Sigmoid colon (tissue), 7 donors: Measurements from ENCODE around the gene FRS2. TPM values are rescaled to one million over a fixed set of nuclear protein-coding genes. Genes with fewer than 3 reads are reported as not detected.

ENCODE experiments used
- DNase-seq: peaks from one replicate; pipeline ENCODE4 v3.0.0-alpha.2; 2019
- H3K27ac ChIP-seq, 4 donors: fragments of 200-600 bp; sonication (generic); one replicate each; pipeline ENCODE4 v1.5.1; 2016 to 2019; ENCODE audit warnings: mild to moderate bottlenecking in 1 of 4
- H3K27me3 ChIP-seq, 3 donors: fragments of 200-600 bp; sonication (generic); one replicate each; pipeline ENCODE4 v1.5.1; 2019; ENCODE audit warnings: mild to moderate bottlenecking in 1 of 3
- H3K36me3 ChIP-seq, 4 donors: fragments of 200-600 bp; sonication (generic); one replicate each; pipeline ENCODE4 v1.5.1; 2016 to 2019
- H3K4me1 ChIP-seq, 4 donors: fragments of 200-600 bp; sonication (generic); one replicate each; pipeline ENCODE4 v1.5.1; 2017 to 2019
- H3K4me3 ChIP-seq, 4 donors: fragments of 200-600 bp; sonication (generic); one replicate each; pipeline ENCODE4 v1.5.1; 2017 to 2019; ENCODE audit warnings: mild to moderate bottlenecking in 2 of 4, moderate library complexity in 1 of 4
- H3K9me3 ChIP-seq, 4 donors: fragments of 200-600 bp in 3 of 4; sonication (generic) in 3 of 4; one replicate each; pipeline versions ENCODE4 v1.5.1 to v1.6.1; 2013 to 2019
- EP300 ChIP-seq, 4 donors: sonication (generic); formaldehyde crosslinking; IDR thresholded peaks; one replicate each; pipeline ENCODE4 v1.6.1; 2017; ENCODE audit warnings: antibody characterized with exemption in 4 of 4
- POLR2A ChIP-seq, 2 donors: fragments of 450-650 bp; IDR thresholded peaks; one replicate each; pipeline ENCODE4 v1.6.1; 2016; ENCODE audit warnings: antibody characterized with exemption in 2 of 2, mild to moderate bottlenecking in 2 of 2, moderate library complexity in 2 of 2
- POLR2AphosphoS5 ChIP-seq, 4 donors: sonication (generic); formaldehyde crosslinking; IDR thresholded peaks; one replicate each; pipeline ENCODE4 v1.6.1; 2017; ENCODE audit warnings: antibody characterized with exemption in 4 of 4
- WGBS, 2 donors: extraction: QIAGEN DNeasy Blood & Tissue Kit; methylation state at CpG; one replicate each; pipeline ENCODE4 v1.1.7; 2013; 5-methylcytosine and 5-hydroxymethylcytosine counted together
- intact Hi-C: fragments of 100-400 bp; cut with DNase I; formaldehyde crosslinking; loops from one replicate; pipeline ENCODE4 v1.15.1; 2023
- polyA plus RNA-seq, 3 donors: library from polyadenylated mRNA; stranded (reverse); fragments of 200-250 nt; gene quantifications; one replicate each; pipeline ENCODE4 v1.2.3, GENCODE V29; 2013
- total RNA-seq, 4 donors: library from RNA; depleted of rRNA; stranded (reverse); fragments of >200 nt; gene quantifications; one replicate each; pipeline ENCODE4 v1.1.0, GENCODE V29; 2016
- TF ChIP-seq, protein P1 (sequence below), 4 experiments: fragments of 450-650 bp in 3 of 4; fragments of 200-600 bp in 1 of 4; IDR thresholded peaks; one replicate each; pipeline ENCODE4 v1.5.1; 2016 to 2019; ENCODE audit warnings: antibody characterized with exemption in 4 of 4, mild to moderate bottlenecking in 3 of 4, moderate library complexity in 2 of 4
- donor health status: healthy with polysubstance abuse.
- donor health status: Bipolar disorder and iron deficiency.
- donor health status: healthy.

The FRS2 gene
- total and polyA plus RNA-seq, 7 donors, result 7.6 to 48.4 (median 33.8) TPM

- WGBS, 2 donors, result 80 to 88% methylated on average over 3 of the region's 3 CpGs
- Histone ChIP-seq H3K4me1 (peaks cover 0 to 31% (median 13%) of the 10 kb centered on the region in 4 donors), H3K4me3 (no peak overlapping the region), H3K9me3 (no peaks in the 10 kb centered on the region), H3K27me3 (no peaks in the 10 kb centered on the region), H3K36me3 (no peaks in the 10 kb centered on the region), H3K27ac (peak overlapping the region; percentile 6 to 56 (median 30))
- TF ChIP-seq POLR2A (IDR thresholded peaks at IDR 0.05), result no peak
- no peak for TF ChIP-seq POLR2AphosphoS5 (IDR thresholded peaks at IDR 0.05)
- TF ChIP-seq, protein P1, sequence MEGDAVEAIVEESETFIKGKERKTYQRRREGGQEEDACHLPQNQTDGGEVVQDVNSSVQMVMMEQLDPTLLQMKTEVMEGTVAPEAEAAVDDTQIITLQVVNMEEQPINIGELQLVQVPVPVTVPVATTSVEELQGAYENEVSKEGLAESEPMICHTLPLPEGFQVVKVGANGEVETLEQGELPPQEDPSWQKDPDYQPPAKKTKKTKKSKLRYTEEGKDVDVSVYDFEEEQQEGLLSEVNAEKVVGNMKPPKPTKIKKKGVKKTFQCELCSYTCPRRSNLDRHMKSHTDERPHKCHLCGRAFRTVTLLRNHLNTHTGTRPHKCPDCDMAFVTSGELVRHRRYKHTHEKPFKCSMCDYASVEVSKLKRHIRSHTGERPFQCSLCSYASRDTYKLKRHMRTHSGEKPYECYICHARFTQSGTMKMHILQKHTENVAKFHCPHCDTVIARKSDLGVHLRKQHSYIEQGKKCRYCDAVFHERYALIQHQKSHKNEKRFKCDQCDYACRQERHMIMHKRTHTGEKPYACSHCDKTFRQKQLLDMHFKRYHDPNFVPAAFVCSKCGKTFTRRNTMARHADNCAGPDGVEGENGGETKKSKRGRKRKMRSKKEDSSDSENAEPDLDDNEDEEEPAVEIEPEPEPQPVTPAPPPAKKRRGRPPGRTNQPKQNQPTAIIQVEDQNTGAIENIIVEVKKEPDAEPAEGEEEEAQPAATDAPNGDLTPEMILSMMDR (IDR thresholded peaks at IDR 0.05), result no peak
- TF ChIP-seq EP300 (IDR thresholded peaks at IDR 0.05), result no peak
- intact Hi-C loops, result loop anchor here (5.0 kb wide), 1 partner anchor 40 kb away; no protein-coding TSS in a partner anchor
- no peak for DNase-seq
Observed at GRCh38 chr12:69527506-69528272, 57.5 kb downstream of the FRS2 start.

DNA sequence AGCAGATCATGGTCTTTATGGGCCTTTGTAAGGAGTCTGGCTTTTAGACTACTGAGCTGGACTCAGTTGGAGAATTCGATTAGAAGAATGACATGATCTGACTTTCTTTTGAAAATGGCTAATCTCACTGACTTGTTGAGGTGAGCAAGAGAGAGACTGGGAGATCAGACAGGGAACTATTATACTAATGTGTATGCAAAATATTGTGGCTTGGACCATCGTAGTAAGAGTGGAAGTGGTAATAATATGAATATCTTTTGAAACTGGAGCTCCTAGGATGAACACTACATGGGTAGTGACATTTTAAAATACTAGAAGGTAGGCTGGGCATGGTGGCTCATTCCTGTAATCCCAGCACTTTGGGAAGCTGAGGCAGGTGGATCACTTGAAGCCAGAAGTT lies 58.8 kb downstream of the FRS2 start:
- H3K4me3 ChIP-seq, result no peak overlapping the region

GRCh38 chr12:69533844-69534243 lies 63.7 kb downstream of the FRS2 start:
- Histone ChIP-seq H3K36me3 (no peaks in the 10 kb centered on the region), H3K4me3 (peak overlapping the region in 1 of 4 donors; percentile 26), H3K4me1 (peaks cover 0 to 30% (median 18%) of the 10 kb centered on the region in 4 donors), H3K27ac (peak overlapping the region; percentile 38 to 75 (median 68)), H3K27me3 (no peaks in the 10 kb centered on the region), H3K9me3 (no peaks in the 10 kb centered on the region)
- 83 to 91% methylated on average over 3 of the region's 3 CpGs for WGBS, 2 donors
- no peak for DNase-seq
- TF ChIP-seq, protein P1 (IDR thresholded peaks at IDR 0.05), result no peak
- no peak for TF ChIP-seq POLR2A (IDR thresholded peaks at IDR 0.05)
- no peak for TF ChIP-seq POLR2AphosphoS5 (IDR thresholded peaks at IDR 0.05)
- TF ChIP-seq EP300 (IDR thresholded peaks at IDR 0.05), result no peak
- intact Hi-C loops, result no loop called here

More for the DNA sequence above, 58.8 kb downstream of the FRS2 start:
- Histone ChIP-seq H3K36me3 (no peaks in the 10 kb centered on the region), H3K4me1 (peaks cover 0 to 37% (median 16%) of the 10 kb centered on the region in 4 donors), H3K9me3 (no peaks in the 10 kb centered on the region), H3K27ac (peak overlapping the region in 3 of 4 donors; percentile 13 to 56 (median 47)), H3K27me3 (no peaks in the 10 kb centered on the region)
- TF ChIP-seq POLR2A (IDR thresholded peaks at IDR 0.05) (no peak), EP300 (IDR thresholded peaks at IDR 0.05) (no peak), POLR2AphosphoS5 (IDR thresholded peaks at IDR 0.05) (no peak)
- TF ChIP-seq, protein P1 (IDR thresholded peaks at IDR 0.05), result no peak
- DNase-seq, result no peak
- 85 to 90% methylated on average over 2 of the region's 2 CpGs for WGBS, 2 donors
- intact Hi-C loops, result loop anchor here (5.0 kb wide), 1 partner anchor 42 kb away; no protein-coding TSS in a partner anchor

DNA sequence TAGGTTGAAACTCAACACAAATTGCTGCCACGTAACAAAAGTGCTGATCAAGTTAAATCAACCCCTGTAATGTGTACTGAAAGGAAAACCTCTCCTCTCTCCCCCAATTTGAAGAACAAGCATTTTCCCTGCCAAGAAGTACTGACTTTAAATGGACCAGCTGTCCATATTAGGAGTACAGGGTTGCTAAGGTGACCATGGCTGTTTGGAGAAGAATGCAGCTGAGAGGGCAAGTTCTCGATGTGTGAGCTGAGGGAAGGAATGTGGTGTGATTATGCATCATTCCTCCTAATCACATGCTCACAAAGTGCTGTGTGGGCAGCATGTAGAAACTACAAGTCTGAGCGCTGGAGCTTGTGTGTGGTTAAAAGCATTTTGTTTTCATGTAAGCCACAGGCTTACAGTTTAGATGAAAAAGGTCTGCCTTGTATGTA lies 64.2 kb downstream of the FRS2 start:
- Histone ChIP-seq H3K4me3 (peak overlapping the region in 2 of 4 donors; percentile 7 to 26), H3K9me3 (no peaks in the 10 kb centered on the region), H3K27me3 (no peaks in the 10 kb centered on the region), H3K4me1 (peaks cover 0 to 25% (median 15%) of the 10 kb centered on the region in 4 donors), H3K36me3 (no peaks in the 10 kb centered on the region), H3K27ac (peak overlapping the region; percentile 38 to 75 (median 68))
- peak; percentile 84 for DNase-seq
- WGBS, 2 donors, result 41 to 69% methylated on average over 3 of the region's 3 CpGs
- TF ChIP-seq POLR2AphosphoS5 (IDR thresholded peaks at IDR 0.05) (peak; percentile 23 to 77 (median 36)), POLR2A (IDR thresholded peaks at IDR 0.05) (no peak), EP300 (IDR thresholded peaks at IDR 0.05) (no peak)
- TF ChIP-seq, protein P1 (IDR thresholded peaks at IDR 0.05), result no peak
- intact Hi-C loops, result no loop called here
